Caco-2 (cell line): Measurements from ENCODE around the gene RGL4. TPM values are rescaled to one million over a fixed set of nuclear protein-coding genes. Genes with fewer than 3 reads are reported as not detected.

ENCODE experiments used
- BruUV-seq: library from RNA; stranded (reverse); fragments of 400-500 nt; replicated peaks from 2 replicates; lab custom pipeline; 2021; lab: Mats Ljungman, UMichigan
- CTCF ChIA-PET: fragments of 300-600 bp; sonication (Branson Sonifier 250); formaldehyde crosslinking; loops from one replicate; lab custom pipeline; 2022; ENCODE audit warnings: antibody characterized with exemption; lab: Charles Lee
- POLR2A ChIA-PET: fragments of 300-600 bp; sonication (Branson Sonifier 250); formaldehyde crosslinking; loops from one replicate; lab custom pipeline; 2022; ENCODE audit warnings: antibody characterized with exemption; lab: Charles Lee
- DNase-seq, 2 experiments: peaks; one replicate each; pipeline versions ENCODE4 v3.0.0 to v3.0.0-alpha.2; 2020 to 2022
- H3K27me3 ChIP-seq: replicated peaks from 2 replicates; pipeline ENCODE4 v1.6.0; 2011; ENCODE audit warnings: low read length; ENCODE audit not compliant: control insufficient read depth, insufficient read depth
- H3K36me3 ChIP-seq: 2 replicates; pipeline ENCODE4 v1.5.1; 2011; ENCODE audit warnings: low read length; ENCODE audit not compliant: control insufficient read depth, insufficient read depth
- H3K4me1 ChIP-seq: fragments of 250-450 bp; sonication (Bioruptor Pico); 2 replicates; pipeline ENCODE4 v1.5.1; 2020; ENCODE audit warnings: mild to moderate bottlenecking
- H3K4me3 ChIP-seq: 2 replicates; pipeline ENCODE4 v1.5.1; 2011; ENCODE audit warnings: low read depth, mild to moderate bottlenecking, control low read depth, low read length
- H3K9me3 ChIP-seq: fragments of 250-450 bp; sonication (Bioruptor Pico); 2 replicates; pipeline ENCODE4 v1.5.1; 2020; ENCODE audit warnings: mild to moderate bottlenecking, moderate library complexity
- H3K27ac Mint-ChIP-seq: one replicate; pipeline ENCODE4 v1.8.0; 2022; ENCODE audit warnings: mixed read lengths; ENCODE audit not compliant: unreplicated experiment
- H3K27me3 Mint-ChIP-seq: one replicate; pipeline ENCODE4 v1.8.0; 2022; ENCODE audit warnings: mixed read lengths; ENCODE audit not compliant: insufficient read depth, unreplicated experiment
- H3K36me3 Mint-ChIP-seq: one replicate; pipeline ENCODE4 v1.8.0; 2022; ENCODE audit warnings: mild to moderate bottlenecking, mixed read lengths; ENCODE audit not compliant: insufficient read depth, unreplicated experiment
- H3K4me1 Mint-ChIP-seq: one replicate; pipeline ENCODE4 v1.8.0; 2022; ENCODE audit warnings: low read depth, mixed read lengths; ENCODE audit not compliant: unreplicated experiment
- H3K4me3 Mint-ChIP-seq: one replicate; pipeline ENCODE4 v1.8.0; 2022; ENCODE audit warnings: mild to moderate bottlenecking, moderate library complexity, mixed read lengths; ENCODE audit not compliant: unreplicated experiment
- H3K9me3 Mint-ChIP-seq: one replicate; pipeline ENCODE4 v1.8.0; 2022; ENCODE audit warnings: mixed read lengths; ENCODE audit not compliant: unreplicated experiment
- intact Hi-C: fragments of 100-400 bp; cut with micrococcal nuclease; formaldehyde crosslinking; loops from one replicate; pipeline ENCODE4 v1.10.0; 2022; ENCODE audit not compliant: unreplicated experiment
- total RNA-seq: library from RNA; stranded (reverse); gene quantifications from 2 replicates; pipeline ENCODE4 v1.2.3, GENCODE V29; 2022
- TF ChIP-seq, protein P1 (sequence below), 2 experiments: fragments of 200-600 bp in 1 of 2; IDR thresholded peaks; 1 replicate in 1 of 2; 2 replicates in 1 of 2; pipeline versions ENCODE4 v1.5.1 to v1.8.0; 2011 to 2022; ENCODE audit warnings: antibody characterized with exemption in 1 of 2, control low read depth in 1 of 2, inconsistent platforms in 1 of 2, low read depth in 1 of 2, low read length in 1 of 2, mild to moderate bottlenecking in 1 of 2, moderate library complexity in 1 of 2; ENCODE audit not compliant: insufficient read depth in 1 of 2, severe bottlenecking in 1 of 2, unreplicated experiment in 1 of 2

The RGL4 gene
- total RNA-seq, 1 experiment from 2014 or later = not detected

DNA sequence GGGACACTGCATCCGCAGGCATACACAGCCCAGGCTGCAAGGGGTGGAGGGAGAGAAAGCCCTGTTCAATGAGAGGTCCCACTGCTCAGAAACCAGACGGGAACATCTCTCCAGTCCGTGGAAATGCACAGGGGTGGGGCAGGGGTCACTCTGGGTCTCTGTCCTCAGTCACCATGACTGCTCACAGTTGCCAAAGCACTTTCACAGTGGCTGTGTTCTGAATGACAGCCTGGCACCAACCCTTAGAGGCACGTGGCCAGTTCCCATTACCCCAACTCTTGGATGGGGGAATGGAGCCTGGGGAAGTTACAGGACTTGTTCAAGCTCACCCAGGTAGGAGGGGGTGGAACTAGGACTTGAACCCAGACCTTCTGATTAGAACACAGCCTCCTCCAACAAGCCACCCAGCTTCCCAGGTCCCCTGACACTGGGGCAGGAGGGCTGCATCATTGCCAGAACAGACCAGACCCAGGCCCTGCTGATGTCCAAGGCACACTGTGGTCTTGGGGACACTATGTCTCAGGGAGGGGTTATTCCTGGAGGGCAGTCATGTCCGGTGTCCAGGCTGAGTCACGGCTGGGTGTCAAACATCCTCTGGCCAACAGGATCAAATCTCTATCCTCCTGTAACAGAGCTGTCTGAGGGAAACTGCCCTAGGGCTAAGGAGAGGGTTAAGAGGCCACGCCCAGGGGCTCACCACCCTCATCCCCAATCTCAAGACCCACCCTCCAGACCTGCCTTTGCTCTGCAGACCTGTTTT lies 51.9 kb downstream of the RGL4 start:
- ChIA-PET POLR2A (interaction anchor here (0.6 kb wide), 1 partner anchor 8 kb away, joined by 3 read pairs; the partner anchor contains the start of gene ZNF70), CTCF (no interaction called here)
- DNase-seq = no peak
- Mint-ChIP-seq H3K27ac (no peak overlapping the region), H3K9me3 (no peaks in the 10 kb centered on the region), H3K4me1 (no peaks in the 10 kb centered on the region), H3K36me3 (peaks cover 6% of the 10 kb centered on the region), H3K27me3 (no peaks in the 10 kb centered on the region), H3K4me3 (no peak overlapping the region)
- H3K27me3 ChIP-seq = no peaks in the 10 kb centered on the region
- H3K4me1 ChIP-seq = no peaks in the 10 kb centered on the region
- BruUV-seq = no TSS peak
- TF ChIP-seq, protein P1, sequence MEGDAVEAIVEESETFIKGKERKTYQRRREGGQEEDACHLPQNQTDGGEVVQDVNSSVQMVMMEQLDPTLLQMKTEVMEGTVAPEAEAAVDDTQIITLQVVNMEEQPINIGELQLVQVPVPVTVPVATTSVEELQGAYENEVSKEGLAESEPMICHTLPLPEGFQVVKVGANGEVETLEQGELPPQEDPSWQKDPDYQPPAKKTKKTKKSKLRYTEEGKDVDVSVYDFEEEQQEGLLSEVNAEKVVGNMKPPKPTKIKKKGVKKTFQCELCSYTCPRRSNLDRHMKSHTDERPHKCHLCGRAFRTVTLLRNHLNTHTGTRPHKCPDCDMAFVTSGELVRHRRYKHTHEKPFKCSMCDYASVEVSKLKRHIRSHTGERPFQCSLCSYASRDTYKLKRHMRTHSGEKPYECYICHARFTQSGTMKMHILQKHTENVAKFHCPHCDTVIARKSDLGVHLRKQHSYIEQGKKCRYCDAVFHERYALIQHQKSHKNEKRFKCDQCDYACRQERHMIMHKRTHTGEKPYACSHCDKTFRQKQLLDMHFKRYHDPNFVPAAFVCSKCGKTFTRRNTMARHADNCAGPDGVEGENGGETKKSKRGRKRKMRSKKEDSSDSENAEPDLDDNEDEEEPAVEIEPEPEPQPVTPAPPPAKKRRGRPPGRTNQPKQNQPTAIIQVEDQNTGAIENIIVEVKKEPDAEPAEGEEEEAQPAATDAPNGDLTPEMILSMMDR (IDR thresholded peaks at IDR 0.05; ENCODE audit: insufficient read depth in 1 of 2, low read depth in 1 of 2, low read length in 1 of 2, severe bottlenecking in 1 of 2, unreplicated experiment in 1 of 2) = no peak
- H3K36me3 ChIP-seq = no peaks in the 10 kb centered on the region
- no peak overlapping the region for H3K4me3 ChIP-seq
- H3K9me3 ChIP-seq = no peaks in the 10 kb centered on the region
- intact Hi-C loops = no loop called here

DNA sequence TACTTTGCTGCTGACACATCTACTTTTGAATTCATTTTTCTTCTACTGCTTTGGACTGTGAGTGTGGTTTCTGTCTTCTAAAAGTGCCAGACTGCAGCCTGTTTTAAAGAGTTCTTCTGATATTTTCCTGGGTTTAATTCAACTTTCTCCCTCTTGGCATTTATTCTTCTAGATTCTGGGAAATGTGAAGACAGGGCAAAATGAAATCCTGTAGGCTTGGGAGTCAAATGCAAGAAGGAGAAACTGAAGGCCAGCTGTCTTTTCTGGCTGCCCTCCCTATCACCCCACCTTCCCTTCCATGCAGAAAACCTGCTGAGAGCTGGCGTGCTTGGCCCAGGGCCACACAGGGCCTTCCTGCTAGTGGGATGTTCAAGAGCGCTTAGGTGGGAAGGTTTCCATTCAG lies 52.5 kb downstream of the RGL4 start:
- BruUV-seq = no TSS peak
- Mint-ChIP-seq H3K9me3 (no peaks in the 10 kb centered on the region), H3K27ac (no peak overlapping the region), H3K27me3 (no peaks in the 10 kb centered on the region), H3K4me1 (no peaks in the 10 kb centered on the region), H3K36me3 (peaks cover 6% of the 10 kb centered on the region), H3K4me3 (no peak overlapping the region)
- H3K27me3 ChIP-seq = no peaks in the 10 kb centered on the region
- no peak for DNase-seq
- no peaks in the 10 kb centered on the region for H3K36me3 ChIP-seq
- CTCF ChIA-PET = no interaction called here
- intact Hi-C loops = no loop called here
- H3K4me1 ChIP-seq = no peaks in the 10 kb centered on the region
- TF ChIP-seq, protein P1 (IDR thresholded peaks at IDR 0.05; ENCODE audit: insufficient read depth in 1 of 2, low read depth in 1 of 2, low read length in 1 of 2, severe bottlenecking in 1 of 2, unreplicated experiment in 1 of 2) = no peak
- POLR2A ChIA-PET = no interaction called here
- H3K4me3 ChIP-seq = no peak overlapping the region
- H3K9me3 ChIP-seq = no peaks in the 10 kb centered on the region

DNA sequence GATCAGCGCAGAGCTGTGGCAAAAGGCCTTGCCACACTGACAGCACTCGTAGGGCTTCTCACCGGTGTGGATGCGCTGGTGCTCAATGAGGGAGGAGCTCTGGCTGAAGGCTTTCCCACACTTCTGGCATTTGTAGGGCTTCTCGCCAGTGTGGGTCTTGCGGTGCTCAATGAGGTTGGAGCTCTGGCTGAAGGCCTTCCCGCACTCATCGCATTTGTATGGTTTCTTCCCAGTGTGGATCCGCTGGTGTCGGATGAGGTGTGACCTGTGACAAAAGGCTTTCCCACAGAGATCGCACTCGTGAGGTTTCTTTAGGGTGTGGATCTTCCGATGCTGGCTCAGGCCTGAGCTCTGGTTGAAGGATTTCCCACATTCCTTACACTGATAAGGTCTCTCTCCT lies 53.2 kb downstream of the RGL4 start:
- Mint-ChIP-seq H3K4me1 (no peaks in the 10 kb centered on the region), H3K27me3 (no peaks in the 10 kb centered on the region), H3K9me3 (no peaks in the 10 kb centered on the region), H3K27ac (no peak overlapping the region), H3K36me3 (peaks cover 6% of the 10 kb centered on the region), H3K4me3 (no peak overlapping the region)
- ChIA-PET CTCF (no interaction called here), POLR2A (interaction anchor here (0.7 kb wide), 1 partner anchor 9 kb away, joined by 5 read pairs; no protein-coding TSS in a partner anchor)
- H3K36me3 ChIP-seq = no peaks in the 10 kb centered on the region
- H3K4me1 ChIP-seq = no peaks in the 10 kb centered on the region
- intact Hi-C loops = no loop called here
- TF ChIP-seq, protein P1 (IDR thresholded peaks at IDR 0.05; ENCODE audit: insufficient read depth in 1 of 2, low read depth in 1 of 2, low read length in 1 of 2, severe bottlenecking in 1 of 2, unreplicated experiment in 1 of 2) = no peak
- H3K4me3 ChIP-seq = no peak overlapping the region
- H3K27me3 ChIP-seq = no peaks in the 10 kb centered on the region
- no peaks in the 10 kb centered on the region for H3K9me3 ChIP-seq
- BruUV-seq = no TSS peak
- DNase-seq = no peak
